Epithelial cell of prostate (primary cell): ENCODE measurements around the gene FARP1.

Source experiments
- DNase-seq: peaks from one replicate; pipeline ENCODE4 v3.0.0-alpha.2; 2011; ENCODE audit warnings: low read depth, low spot score
- H3K27ac ChIP-seq: fragments of 450-650 bp; 2 replicates; pipeline ENCODE4 v1.5.1; 2017; ENCODE audit warnings: mild to moderate bottlenecking

The FARP1 gene

GRCh38 chr13:98273824-98274742, 131.2 kb downstream of the FARP1 start:
- no peak for DNase-seq
- no peak overlapping the region for H3K27ac ChIP-seq

GRCh38 chr13:98274921-98275487, 132.1 kb downstream of the FARP1 start:
- H3K27ac ChIP-seq: no peak overlapping the region
- DNase-seq: no peak

- no peak for DNase-seq
- no peak overlapping the region for H3K27ac ChIP-seq
Observed at GRCh38 chr13:98275681-98276171, 132.8 kb downstream of the FARP1 start.

GRCh38 chr13:98276486-98276885, 133.6 kb downstream of the FARP1 start:
- no peak for DNase-seq

GRCh38 chr13:98278068-98278724, 135.3 kb downstream of the FARP1 start:
- H3K27ac ChIP-seq: no peak overlapping the region
- DNase-seq: no peak

More at GRCh38 chr13:98276486-98276885, 133.6 kb downstream of the FARP1 start:
- H3K27ac ChIP-seq: no peak overlapping the region

GRCh38 chr13:98279473-98280175, 136.7 kb downstream of the FARP1 start:
- H3K27ac ChIP-seq: no peak overlapping the region
- DNase-seq: no peak

- no peak overlapping the region for H3K27ac ChIP-seq
- DNase-seq: no peak
Observed at GRCh38 chr13:98280176-98280510, 137.2 kb downstream of the FARP1 start.

GRCh38 chr13:98284679-98285078, 141.8 kb downstream of the FARP1 start:
- no peak for DNase-seq
- H3K27ac ChIP-seq: no peak overlapping the region

GRCh38 chr13:98285317-98285716, 142.4 kb downstream of the FARP1 start:
- DNase-seq: no peak
- H3K27ac ChIP-seq: no peak overlapping the region

- no peak overlapping the region for H3K27ac ChIP-seq
- no peak for DNase-seq
Observed at GRCh38 chr13:98285852-98286594, 143.1 kb downstream of the FARP1 start.

- no peak for DNase-seq
- H3K27ac ChIP-seq: no peak overlapping the region
Observed at GRCh38 chr13:98286799-98287198, 143.9 kb downstream of the FARP1 start.

GRCh38 chr13:98288211-98288610, 145.3 kb downstream of the FARP1 start:
- H3K27ac ChIP-seq: no peak overlapping the region
- DNase-seq: no peak

- no peak for DNase-seq
Observed at GRCh38 chr13:98289339-98289945, 146.5 kb downstream of the FARP1 start.

GRCh38 chr13:98290261-98290660, 147.4 kb downstream of the FARP1 start:
- no peak overlapping the region for H3K27ac ChIP-seq
- no peak for DNase-seq

More at GRCh38 chr13:98289339-98289945, 146.5 kb downstream of the FARP1 start:
- H3K27ac ChIP-seq: no peak overlapping the region

- H3K27ac ChIP-seq: no peak overlapping the region
- no peak for DNase-seq
Observed at GRCh38 chr13:98291658-98292057, 148.8 kb downstream of the FARP1 start.

- no peak overlapping the region for H3K27ac ChIP-seq
Observed at GRCh38 chr13:98293103-98293502, 150.2 kb downstream of the FARP1 start.

GRCh38 chr13:98293570-98294142, 150.8 kb downstream of the FARP1 start:
- no peak overlapping the region for H3K27ac ChIP-seq
- DNase-seq: no peak

More at GRCh38 chr13:98293103-98293502, 150.2 kb downstream of the FARP1 start:
- DNase-seq: no peak

GRCh38 chr13:98295371-98295770, 152.5 kb downstream of the FARP1 start:
- H3K27ac ChIP-seq: no peak overlapping the region
- DNase-seq: no peak

- no peak overlapping the region for H3K27ac ChIP-seq
- DNase-seq: no peak
Observed at GRCh38 chr13:98297051-98297450, 154.2 kb downstream of the FARP1 start.
